Central memory CD4-positive, alpha-beta T cell (primary cell): ENCODE results near the gene TRPC4AP.

ENCODE experiments used
- DNase-seq: peaks from one replicate; pipeline ENCODE4 v3.0.0; 2022

TRPC4AP gene

DNA sequence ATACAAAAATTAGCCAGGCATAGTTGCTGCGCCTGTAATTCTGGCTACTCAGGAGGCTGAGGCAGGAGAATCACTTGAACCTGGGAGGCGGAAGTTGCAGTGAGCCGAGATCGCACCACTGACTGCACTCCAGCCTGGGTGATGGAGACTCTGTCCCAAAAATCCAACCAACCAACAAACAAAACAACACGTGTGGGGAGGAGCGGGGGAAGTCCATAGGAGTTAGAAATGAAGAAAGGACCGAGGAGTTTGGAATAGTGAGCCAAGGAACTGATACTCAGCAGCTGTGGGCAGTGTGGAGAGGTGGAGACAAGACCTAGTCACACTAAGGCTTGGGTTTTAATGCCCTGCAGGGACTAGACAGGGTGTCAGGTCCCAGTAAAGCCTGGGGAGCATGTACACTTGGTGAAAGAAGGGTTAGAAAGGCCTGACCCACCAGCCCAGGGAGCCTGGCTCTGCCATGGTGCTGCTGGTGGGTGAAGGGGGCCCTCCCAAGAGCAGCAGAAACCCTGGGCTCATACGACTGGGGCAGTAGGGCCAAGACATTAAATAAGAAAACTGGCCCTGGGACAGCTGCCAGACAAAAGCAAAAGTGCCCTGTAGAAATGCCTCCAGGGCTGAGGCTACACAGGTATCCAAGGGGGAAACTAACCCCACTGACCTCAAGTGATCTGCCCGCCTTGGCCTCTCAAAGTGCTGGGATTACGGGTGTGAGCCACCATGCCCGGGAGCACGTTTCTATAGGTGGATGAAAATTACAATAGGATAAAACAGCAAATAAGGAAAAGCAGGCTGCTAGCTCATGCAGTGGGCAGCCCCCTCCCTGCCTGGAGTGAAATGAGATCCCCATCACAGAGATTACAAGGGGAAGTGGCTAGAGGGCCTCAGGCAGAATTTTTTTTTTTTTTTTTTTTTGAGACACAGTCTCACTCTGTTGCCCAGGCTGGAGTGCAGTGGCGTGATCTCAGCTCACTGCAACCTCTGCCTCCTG, 78.9 kb downstream of the TRPC4AP start:
- no peak for DNase-seq

DNA sequence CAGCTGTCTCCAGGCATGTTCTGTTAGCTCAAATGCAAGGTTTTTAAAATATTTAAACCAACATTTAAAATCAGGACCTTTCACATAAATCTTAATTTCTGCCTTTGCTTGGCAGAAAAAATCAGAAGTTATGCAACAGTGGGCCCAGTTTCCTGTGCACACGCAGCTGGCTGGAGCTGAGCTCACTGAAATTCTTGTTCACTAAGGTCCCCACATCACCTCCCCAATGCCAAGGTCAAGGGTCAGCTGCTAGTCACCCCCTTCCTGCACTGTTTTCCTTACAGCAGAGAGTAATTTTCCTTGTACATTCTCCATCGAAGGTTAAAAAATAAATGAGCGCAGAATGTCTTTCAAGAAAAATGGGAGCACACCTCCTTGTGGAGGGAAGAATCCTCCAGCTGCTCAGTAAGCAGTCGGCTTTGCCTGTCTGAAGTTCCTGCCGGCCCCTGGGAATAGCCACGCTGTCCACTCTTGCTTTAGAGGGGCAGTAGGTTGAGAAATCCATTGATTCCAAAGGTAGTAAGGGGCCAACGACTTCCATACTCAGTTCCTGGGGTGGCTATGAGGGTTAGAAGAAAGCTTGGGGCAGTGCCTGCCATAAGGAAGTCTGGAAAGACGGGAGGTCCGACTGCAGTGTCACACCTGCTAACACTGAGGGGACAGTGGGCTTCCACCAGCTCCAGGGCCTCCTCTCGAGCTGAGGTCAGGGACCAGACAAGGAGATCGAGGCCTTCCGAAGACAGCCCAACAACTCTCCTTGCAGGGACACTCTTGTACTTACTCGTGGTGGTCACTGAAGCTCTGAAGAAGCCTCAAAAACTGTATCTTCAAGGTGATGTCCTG, 80.2 kb downstream of the TRPC4AP start:
- DNase-seq: no peak

DNA sequence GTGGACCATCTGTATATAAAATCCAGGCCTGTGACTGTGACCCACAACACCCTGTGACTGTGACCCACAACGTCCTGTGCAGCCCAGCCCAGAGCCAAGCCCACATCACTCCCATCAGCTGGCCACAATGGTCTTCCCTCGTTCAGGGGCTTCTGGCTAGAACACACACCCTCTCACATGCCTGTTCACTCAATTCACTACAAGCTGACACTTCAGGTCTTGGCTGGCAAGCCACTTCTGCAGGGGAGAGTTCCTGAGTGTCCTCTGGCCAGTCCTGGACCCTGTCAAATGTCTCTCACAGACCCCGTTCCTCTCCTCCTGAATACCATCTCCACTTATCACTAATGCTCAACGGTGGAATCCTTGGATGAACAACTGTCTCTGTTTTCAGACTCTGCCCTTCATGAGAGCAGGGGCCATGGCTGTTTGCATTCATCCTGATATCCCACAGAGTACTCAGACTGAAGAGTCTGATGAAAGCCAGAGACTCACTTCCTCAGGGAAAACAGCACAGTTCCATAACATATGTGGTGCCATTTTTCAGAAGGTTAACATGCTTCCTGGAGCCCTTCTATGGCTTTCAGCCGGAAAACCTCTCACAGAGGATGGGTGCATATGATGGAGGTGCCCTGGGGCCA, 80.9 kb downstream of the TRPC4AP start:
- no peak for DNase-seq

DNA sequence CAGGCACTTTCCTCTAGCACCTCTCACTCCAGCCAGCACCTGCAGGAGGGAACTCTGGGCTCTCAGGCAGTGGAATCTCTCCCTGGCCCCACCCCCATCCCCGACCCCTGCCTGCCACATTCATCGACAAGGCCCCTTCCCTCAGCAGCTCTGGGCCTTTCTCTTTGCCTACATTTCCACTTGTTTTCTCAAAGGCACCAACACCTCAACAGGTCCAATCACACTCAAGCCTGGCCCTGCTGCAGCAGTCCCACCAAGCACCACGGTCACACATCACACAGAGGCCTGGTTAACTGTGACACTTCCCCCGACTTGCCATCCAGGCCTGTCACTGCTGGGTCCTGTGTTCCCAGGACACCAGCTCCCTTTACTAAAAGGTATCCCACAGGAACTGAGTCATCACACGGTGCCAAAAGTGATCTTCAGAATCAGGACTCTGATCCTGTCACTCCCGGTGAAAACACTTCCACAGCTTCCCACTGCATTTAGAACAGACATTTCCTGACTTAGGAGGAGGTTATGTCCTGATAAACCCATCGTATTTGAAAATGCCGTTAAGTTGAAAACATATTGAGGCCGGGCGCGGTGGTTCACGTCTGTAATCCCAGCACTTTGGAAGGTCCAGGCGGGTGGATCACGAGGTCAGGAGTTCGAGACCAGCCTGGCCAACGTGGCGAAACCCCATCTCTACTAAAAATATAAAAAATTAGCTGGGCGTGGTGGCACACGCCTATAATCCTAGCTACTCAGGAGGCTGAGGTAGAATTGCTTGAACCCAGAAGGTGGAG, 82.0 kb downstream of the TRPC4AP start:
- no peak for DNase-seq

DNA sequence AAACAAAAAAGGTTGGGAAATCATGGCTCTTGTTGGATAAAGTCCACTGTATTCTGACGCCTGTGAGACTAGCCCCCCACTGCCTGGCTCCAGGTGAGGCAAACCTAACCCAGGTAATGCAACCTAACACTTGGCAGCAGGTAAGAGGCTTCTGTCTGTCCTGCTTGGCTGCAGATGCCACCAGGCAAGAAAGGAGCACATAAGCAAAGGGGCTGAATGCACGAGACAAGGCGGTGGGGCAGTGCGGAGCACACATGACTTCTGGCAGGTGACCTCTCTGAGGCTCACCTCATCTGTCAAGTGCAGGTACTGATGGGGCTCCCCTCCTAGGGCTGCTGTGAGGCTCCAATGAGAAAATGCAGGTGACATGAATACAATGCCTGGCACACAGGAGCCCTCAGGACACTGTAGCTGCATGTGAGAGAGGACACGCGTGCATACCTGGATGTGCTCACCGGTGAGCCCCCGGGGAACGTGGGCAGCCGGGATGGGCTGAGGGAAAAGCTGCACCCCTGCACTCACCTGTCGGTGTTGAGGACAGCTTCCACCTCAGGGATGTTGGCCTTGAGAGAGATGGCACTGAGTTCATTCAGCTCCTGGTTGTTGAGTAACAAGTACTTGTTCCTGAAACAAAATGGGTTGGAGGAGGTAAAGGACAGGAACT, 82.8 kb downstream of the TRPC4AP start:
- DNase-seq: no peak

DNA sequence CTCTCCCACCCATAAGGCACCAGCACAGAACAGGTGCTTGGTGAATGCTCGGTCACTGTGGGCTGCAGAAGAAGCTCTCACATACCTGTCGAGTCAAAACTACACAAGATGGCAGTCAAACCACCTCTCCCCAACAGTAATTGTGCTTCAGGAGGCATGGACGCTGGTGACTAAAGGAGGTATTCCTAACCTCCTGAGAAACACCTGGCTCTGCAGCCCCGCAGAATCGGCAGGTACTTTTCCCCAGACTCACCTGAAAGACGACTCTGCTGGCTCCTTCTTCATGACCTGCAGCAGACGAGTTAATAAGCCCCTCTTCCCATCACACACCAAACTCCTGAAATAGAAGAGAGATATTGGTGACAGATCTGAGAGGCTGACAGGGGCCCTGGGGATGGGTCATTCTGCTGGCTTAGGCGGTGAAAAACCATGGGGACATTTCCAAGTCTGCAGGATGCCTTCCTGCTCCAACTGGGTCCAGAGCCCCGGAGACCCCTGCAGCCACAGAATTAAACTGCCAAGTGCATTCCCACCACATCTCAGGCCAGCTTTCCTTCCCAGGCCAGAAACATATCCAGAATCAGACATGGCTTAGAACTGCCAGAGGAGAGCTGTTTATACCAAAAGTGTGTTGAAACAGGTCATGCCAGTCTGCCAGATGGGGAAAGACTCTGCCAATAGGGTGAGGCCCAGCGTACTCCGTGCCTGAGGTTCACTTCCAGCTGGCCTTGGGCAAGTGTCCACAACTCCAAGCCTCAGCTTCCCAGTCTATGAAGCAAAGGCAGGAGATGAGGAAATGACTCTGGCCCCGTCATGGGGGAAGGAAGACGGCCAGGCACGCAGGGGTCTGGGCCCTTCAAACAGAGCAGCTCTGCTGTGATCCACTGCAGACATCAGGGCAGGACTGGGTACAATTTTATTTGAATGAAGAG, 83.9 kb downstream of the TRPC4AP start:
- no peak for DNase-seq

DNA sequence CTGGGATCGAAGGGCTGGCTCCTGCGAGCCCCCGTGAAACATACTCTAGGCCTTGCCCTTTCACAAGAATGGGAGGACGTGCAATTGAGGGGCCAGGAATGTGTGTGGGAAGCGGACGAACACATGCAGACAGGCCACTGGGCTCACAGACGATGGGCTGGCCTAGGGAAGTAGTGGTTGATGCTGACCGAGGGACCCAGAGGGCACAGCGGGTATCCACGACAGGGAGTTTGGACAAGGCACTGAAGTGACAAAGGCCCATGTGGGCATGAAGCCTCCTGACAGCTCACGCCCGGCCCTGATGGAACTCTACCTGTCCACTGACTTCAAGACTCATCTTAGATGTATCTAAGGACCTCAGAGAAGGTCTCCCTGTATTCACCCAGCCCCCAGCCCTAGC, 84.7 kb downstream of the TRPC4AP start:
- no peak for DNase-seq

DNA sequence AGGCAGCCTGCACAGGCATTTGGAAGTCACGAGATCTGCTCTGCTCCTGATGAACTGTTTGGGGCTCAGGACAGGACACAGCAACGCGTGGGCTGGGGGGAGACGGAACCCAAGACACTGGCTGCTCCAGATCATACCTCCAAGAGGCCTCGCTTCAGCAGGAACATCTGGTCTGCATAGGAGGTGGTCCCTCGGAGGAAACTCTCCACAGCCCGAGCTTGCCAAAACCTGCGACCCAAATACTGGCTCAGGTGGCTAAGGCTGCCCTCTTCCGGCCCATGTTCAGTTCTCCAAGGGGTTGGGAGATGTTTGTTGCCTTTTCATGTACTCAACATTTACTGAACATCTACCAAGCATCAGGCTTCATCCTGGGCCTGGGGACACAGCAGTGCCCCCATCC, 85.2 kb downstream of the TRPC4AP start:
- DNase-seq: no peak

DNA sequence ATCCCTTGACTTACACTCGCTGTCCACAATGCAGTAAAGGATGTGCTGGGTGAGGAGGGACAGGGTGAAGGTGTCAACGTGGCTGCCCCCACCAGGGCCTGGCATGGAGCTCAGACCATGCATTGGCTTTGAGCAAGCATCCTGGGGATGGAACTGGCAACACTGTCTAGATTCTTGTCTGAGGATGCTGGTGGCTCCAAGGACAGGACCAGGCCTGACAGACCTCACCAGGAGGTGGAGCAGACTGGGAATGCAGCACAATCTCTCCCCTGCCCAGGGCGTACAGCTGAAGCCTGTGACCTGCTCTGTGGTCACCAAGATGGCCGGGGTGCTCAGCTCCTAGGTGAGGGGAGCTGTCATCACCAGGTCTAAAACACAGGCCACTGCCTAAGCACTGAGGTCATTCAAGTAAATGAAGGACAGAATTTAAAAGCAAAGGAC, 86.1 kb downstream of the TRPC4AP start:
- no peak for DNase-seq

DNA sequence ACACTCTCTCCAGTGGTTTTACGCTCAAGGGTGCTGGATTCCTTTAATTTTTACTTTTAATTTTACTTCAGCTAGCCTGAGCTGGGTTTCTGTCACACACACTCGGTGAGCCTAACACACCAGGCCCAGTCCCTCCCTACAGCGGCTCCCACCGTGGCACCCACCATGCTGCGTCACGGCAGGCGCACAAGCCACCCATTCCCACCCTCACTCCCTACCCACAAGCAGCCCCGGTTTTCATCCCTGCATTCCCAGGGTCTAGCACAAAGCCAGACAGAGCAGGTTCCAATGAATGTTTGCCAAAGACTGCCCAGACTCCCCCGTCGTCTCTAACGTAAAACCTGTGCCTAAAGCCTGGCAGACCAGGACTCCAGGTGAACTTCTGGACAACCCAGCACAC, 86.6 kb downstream of the TRPC4AP start:
- DNase-seq: no peak

DNA sequence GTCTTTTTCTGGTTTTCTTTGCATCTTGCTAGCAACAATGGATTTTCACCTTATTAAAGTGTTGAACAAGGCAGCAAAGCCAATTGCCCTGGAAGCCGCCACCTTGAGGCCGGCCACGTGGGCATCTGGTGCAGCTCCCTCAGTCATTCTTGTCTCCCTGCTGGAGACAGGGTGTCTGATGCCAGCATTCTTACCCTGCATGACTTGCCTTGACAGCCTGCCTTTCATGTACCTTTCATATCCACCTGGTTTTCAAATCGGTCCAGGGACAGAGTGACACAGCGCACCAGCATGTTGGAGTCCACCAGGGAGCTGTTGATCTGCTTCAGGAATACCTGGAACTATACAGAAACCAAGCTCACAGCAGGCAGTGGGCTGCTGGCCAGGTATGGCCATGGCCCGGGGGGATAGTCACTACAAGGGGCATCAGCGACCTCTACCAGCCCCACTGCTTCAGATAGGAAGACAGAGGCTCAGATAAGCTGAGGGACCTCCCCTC, 87.1 kb downstream of the TRPC4AP start:
- no peak for DNase-seq

DNA sequence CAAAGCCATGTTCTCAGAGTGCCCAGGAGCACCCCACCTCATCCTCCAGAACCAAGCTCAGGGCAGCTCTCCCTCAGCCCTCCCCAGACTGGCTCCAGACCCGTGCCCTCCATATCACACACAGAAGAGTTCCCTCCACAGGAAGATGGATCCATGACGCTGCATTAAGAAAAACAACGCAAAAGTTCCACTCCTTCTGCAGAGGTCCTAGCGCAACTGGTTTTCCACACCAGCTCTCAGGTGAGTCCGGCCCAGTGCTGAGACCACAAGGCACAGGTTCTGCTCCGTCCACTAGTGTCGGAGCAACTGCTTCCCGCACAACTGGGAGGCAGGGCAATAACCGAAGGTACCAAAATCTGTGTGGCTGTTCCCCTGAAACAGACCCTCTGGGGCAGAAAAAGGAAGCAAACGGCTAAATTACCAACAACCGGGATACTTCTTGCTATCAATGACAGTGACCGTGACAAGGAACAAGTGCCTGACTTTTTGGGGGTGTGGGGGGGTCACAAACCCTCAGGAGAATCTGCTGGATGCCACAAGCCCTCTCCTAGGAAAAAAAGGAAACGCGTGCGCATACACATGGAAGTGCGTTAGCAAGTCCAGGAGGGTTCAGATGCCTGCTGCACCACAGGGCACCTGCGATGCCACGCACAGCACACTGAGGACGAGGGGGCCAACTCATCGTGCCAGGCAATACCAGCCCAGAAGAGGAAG, 87.7 kb downstream of the TRPC4AP start:
- DNase-seq: no peak

DNA sequence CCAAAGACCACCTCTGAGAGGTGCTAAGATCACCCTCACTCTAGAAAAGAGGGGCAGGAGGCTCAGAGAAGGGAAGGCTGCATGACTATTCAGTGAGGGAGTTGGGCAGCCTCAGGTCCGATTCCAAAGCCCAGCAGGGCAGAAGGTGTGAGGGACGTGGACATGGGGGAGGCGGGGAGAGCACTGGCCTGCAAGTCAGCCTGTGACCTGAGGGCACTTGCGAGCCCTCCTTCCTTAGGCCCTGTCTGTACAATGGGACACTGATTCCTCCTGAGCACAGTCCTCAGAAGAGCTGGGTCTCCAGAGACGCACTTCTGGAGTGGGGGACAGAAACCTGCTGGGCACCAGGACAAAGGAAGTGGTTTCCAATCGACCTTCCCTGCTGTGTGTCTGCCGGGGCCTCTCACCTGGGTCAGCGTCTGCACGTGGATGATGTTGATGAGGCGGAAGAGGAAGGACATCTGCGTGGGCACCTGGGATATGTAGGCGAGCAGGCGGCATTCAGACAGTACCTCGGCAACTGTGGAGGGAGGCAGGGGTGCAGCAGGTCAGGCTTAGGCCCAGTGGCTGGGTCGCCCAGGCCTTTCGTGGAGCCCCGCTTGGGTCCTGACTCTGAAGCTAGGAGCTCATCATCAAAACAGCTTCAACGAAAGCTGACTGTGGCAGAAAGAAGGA, 88.4 kb downstream of the TRPC4AP start:
- no peak for DNase-seq

DNA sequence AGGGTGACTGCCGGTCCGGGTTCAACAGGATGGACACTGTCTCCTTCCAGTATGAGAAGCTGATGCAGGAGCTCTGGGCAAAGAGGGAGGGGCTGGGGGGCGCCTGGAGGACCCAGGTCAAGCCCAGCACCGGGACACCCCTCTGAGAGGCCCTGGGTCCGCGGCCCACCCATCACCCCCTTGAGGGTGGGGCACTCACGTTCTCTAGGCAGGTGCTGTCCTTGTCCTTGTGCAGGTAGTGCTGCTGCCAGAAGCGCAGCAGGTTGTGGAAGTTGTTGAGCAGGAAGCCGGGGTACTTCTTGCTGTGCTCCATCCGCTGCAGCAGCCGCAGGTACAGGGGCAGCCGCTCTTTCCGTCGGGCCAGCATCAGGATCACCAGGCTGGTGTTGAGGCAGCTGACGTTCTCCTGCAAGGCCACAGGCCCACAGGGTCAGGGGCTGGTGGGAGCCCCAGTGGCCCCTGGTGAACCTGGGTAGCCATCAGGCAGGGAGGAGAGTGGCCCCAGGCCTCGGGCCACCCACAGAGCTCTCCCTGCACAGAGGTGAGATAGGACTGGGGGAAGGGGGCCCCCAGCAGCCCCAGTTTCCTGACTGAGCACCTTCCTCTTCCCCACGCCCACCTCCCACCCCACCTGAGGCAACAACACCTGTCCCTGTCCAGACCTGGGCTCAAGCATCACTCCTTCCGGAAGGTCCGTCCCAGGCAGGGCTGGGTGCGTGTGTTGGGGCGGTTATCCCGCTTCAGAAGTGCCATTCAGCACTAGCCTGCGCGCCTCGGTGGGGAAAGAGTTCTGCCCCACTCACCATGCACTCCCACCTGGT, 89.2 kb downstream of the TRPC4AP start:
- no peak for DNase-seq

DNA sequence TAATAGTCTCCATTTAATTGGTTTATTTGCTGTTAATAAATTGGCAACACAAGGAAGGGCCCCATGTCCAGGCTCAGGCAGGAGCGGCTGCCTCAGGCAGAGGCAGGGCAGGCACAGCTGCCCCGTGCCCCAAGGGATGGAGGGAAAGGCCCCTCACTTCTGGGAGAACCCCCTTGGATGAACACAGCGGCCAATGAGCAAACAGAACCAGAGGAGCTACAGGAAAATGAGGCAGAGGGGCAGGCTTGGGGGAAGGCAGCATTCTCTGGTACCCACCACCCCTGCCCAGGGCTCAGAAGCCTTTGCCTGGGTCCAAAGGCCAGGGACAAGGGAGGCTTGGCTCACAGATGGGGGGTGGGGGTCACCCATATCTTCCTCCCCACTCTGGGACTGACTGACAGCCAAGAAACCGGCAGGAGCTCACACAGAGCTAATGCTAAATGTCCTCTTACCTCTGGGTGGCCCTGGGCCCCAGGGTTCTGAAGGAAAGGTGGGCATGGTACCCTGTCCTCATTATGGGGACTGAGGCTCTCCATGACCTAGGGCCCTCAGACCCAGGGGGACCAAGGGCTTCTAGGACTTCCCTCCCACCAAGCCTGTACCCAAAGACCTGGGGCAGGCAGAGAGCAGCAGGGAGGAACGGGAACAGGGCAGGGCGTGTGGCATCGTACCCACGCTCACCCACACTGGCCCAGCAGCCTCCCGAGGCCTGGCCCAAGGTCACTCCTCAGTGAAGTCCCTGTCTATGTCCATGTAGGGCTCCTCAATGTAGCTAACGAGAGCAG, 90.0 kb downstream of the TRPC4AP start:
- DNase-seq: no peak

DNA sequence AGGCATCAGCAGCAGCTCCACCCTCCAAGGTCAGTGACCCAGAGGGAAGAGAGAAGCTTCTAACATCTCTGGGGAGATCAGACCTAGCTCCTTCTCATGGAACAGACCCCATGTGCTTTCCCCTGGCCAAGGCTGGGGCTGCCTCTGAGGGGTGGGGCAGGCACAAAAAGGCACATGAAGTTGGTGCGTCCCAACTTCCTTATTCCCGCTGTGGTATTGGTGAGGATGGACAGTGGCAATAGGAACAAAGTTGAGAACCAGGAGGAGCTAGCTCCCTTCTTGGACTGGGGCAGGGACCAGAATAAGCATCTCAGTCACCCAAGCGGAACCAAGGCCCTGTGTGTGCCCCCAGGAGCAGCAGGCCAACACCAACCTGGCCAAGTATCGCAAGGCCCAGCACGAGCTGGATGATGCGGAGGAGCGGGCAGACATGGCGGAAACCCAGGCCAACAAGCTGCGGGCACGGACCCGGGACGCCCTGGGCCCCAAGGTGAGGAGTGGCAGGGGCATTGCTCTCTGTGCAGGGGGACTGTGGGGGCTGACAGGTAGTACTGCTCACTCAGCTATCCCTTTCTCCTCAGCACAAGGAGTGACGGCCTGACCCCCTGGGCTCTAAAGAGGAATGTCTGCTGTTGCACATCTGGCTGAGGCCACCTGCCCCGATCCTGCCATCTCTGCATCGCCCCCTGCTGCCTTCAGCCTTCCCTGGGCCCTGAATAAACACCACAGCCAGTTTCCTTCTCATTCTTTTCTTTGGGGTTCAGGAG, 90.8 kb downstream of the TRPC4AP start:
- DNase-seq: no peak
